AG04449 (cell line): Measurements from ENCODE around the gene CEP131.
A peak's percentile ranks its signal among the peaks of the same experiment; 100 is the strongest.
"Not testable (repeated sequence)": the region's sequence is repeated elsewhere in the genome, so short reads cannot be mapped to it uniquely, and the experiment has no call there.

Source experiments
- CTCF ChIA-PET: fragments of 350-600 bp; formaldehyde crosslinking; extraction: SDS; loops from one replicate; lab custom pipeline; 2021; ENCODE audit warnings: antibody characterized with exemption; lab: Yijun Ruan, JAX
- POLR2A ChIA-PET: fragments of 400-600, 350-600 bp; formaldehyde crosslinking; extraction: SDS; loops from one replicate; lab custom pipeline; 2020; ENCODE audit warnings: antibody characterized with exemption, inconsistent platforms; lab: Yijun Ruan, JAX
- DNase-seq: peaks from one replicate; pipeline ENCODE4 v3.0.0-alpha.2; 2010; ENCODE audit warnings: low read depth, low spot score
- H3K4me3 ChIP-seq: 2 replicates; pipeline ENCODE4 v1.5.1; 2011; ENCODE audit warnings: low read depth, mild to moderate bottlenecking, control low read depth, low read length
- TF ChIP-seq, protein P1 (sequence below): IDR thresholded peaks from one replicate; pipeline ENCODE4 v1.5.1; 2011; ENCODE audit warnings: mild to moderate bottlenecking, moderate library complexity, low read length, control low read depth, inconsistent platforms; ENCODE audit not compliant: insufficient read depth; ENCODE audit errors: missing control alignments

The CEP131 gene

DNA sequence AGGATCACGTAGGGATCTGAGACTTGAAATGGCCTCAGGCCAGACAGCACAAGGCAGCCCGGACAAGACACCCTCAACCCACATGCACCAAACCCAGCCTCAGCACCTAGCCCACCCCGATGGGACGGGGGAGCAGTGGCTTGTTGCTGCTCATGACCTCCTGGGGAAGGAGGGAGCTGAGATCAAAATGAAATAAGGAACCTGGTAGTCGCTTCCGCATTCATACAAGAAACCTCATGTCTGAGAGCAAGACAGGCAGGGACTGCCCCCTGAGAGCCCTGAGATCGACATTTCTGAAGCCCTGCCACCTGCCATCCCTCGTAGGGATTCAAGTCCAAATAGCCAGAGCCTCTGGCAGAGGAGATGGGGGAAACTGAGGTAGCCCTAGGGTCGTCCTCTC, 5.7 kb upstream of the CEP131 start:
- POLR2A ChIA-PET, result no interaction called here
- no peak for DNase-seq
- TF ChIP-seq, protein P1, sequence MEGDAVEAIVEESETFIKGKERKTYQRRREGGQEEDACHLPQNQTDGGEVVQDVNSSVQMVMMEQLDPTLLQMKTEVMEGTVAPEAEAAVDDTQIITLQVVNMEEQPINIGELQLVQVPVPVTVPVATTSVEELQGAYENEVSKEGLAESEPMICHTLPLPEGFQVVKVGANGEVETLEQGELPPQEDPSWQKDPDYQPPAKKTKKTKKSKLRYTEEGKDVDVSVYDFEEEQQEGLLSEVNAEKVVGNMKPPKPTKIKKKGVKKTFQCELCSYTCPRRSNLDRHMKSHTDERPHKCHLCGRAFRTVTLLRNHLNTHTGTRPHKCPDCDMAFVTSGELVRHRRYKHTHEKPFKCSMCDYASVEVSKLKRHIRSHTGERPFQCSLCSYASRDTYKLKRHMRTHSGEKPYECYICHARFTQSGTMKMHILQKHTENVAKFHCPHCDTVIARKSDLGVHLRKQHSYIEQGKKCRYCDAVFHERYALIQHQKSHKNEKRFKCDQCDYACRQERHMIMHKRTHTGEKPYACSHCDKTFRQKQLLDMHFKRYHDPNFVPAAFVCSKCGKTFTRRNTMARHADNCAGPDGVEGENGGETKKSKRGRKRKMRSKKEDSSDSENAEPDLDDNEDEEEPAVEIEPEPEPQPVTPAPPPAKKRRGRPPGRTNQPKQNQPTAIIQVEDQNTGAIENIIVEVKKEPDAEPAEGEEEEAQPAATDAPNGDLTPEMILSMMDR, result no peak
- no peak overlapping the region for H3K4me3 ChIP-seq
- CTCF ChIA-PET, result interaction anchor here (1.1 kb wide), 1 partner anchor 64 kb away, joined by 3 read pairs; no protein-coding TSS in a partner anchor

DNA sequence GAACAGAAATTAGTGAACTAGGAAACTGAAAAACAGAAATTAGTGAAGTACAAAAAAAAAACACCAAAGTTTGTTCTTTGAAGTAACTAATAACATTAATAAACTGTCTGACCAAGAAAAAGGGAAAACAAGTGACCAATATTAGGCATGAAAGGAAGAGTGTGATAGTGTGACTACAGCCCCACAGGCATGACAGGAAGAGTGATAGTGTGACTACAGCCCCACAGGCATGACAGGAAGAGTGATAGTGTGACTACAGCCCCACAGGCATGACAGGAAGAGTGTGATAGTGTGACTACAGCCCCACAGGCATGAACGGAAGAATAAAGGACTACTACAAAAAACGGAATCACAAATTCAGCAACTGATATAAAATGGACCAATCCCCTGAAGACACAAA, 4.9 kb upstream of the CEP131 start:
- DNase-seq, H3K4me3 ChIP-seq, POLR2A ChIA-PET: not testable (repeated sequence)
- CTCF ChIA-PET, result interaction anchor here (0.7 kb wide), 1 partner anchor 11 kb away, joined by 4 read pairs; the partner anchor contains the start of genes NDUFAF8 and TEPSIN

DNA sequence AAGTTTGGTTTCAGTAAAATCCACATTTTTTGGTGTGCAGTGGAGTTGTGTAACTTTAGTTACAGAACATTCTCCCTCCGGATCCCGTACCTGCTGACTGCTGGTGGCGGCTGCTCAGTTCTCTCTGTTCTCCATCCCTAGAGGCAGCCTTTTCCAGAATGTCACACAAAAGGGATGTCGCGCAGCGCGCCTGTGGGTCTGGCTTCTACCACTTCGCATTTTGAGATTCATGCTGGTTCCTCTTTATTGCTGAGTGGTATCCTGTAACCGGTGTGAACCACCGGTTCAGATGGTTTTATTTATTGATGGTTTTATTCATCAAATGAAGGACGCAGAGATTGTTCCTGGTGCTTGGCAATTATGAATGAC, 981 bp upstream of the CEP131 start:
- ChIA-PET CTCF (interaction anchor here (1.5 kb wide), 1 partner anchor 17 kb away, joined by 5 read pairs; no protein-coding TSS in a partner anchor), POLR2A (no interaction called here)
- TF ChIP-seq, protein P1, result no peak
- no peak for DNase-seq
- peak overlapping the region; percentile 60 for H3K4me3 ChIP-seq

DNA sequence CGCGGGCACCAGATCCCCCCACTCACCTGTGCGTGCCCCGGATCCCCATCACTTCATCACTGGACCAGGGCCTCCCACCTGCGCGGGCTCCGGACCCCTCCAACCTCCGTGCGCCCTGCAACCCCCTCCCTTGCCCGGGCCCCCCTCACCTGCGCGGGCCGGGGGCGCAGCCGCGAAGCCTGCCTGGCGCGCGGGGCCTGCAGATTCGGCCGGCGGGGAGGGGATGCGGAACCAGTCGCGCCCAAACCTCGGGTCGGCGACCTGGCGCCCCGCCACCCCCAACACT, 202 bp downstream of the CEP131 start:
- TF ChIP-seq, protein P1, result no peak
- DNase-seq, result no peak
- ChIA-PET CTCF (interaction anchor here (0.7 to 1.1 kb wide), 3 partner anchors 22 to 124 kb away, joined by 3 to 7 read pairs (median 4); no protein-coding TSS in a partner anchor), POLR2A (interaction anchor here (1.2 to 1.3 kb wide), 2 partner anchors 9 to 16 kb away, joined by 3 to 4 read pairs; partner anchors contain the start of genes NDUFAF8 and TEPSIN)
- peak overlapping the region; percentile 74 for H3K4me3 ChIP-seq

DNA sequence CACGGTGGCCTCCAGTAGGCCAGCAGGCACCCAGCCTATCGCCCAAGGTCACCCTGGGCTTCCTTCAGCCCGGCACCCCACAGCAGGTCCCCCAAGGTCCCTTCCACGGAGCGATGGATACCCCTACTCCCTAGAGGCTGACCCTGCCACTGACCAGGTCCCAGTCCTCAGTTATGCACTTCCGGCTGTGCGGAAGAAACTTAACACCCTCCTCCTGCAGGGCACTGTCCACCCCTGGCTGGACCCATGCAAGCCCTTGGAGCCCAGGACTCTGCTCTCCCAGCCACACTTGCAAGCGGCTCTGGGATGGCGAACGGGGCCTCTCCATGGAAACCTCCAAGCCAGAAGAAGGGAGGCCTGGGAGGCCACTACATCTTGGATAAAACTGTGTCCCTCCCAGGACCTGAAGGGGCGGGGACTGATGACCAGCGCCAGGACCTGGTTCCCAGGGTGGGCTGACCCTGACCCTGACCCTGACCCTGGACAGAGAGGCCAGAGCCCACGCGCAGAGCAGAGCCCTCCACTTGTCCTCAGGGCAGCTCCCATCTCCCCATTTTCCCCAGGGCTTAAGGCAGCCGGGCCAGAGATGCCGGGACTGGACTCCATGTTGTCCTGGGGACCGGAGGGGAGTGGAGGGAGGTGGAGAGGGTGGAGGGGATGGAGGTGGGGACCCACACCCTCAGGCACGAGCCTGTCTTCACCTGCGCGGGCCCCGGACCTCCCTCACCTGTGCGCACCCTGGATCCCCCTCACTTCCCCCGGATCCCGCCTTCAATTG, 734 bp downstream of the CEP131 start:
- H3K4me3 ChIP-seq, result peak overlapping the region; percentile 74
- POLR2A ChIA-PET, result interaction anchor here (1.2 to 1.3 kb wide), 2 partner anchors 10 to 17 kb away, joined by 3 to 4 read pairs; partner anchors contain the start of genes NDUFAF8 and TEPSIN
- no peak for DNase-seq
- TF ChIP-seq, protein P1, result no peak
- CTCF ChIA-PET, result interaction anchor here (0.7 to 1.0 kb wide), 2 partner anchors 79 to 124 kb away, joined by 3 to 4 read pairs; no protein-coding TSS in a partner anchor

DNA sequence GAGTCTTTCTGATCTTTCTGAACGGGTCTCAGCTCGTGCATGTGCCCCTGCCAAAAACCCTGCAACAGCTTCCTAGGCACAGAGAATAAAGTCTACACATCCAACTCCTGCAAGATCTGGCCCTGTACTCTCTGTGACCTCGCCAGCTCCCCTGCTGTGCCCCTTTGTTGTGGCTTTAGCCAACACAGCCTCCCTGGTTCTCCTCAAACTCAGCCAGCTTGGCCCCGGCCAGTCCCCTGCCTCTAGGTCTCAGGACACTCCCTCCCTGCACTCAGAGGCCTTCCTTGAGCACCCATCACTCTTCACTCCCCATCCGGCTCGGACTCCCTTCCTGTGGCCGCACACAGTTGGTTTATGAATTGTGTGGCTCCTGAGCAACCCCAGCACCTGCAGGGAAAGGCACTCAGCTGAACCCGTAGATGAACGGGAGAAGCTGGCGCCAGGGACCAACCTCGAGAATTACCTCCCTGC, 1.4 kb downstream of the CEP131 start:
- peak overlapping the region; percentile 74 for H3K4me3 ChIP-seq
- CTCF ChIA-PET, result interaction anchor here (0.7 kb wide), 1 partner anchor 198 kb away, joined by 3 read pairs; no protein-coding TSS in a partner anchor
- POLR2A ChIA-PET, result no interaction called here
- no peak for DNase-seq
- TF ChIP-seq, protein P1, result no peak
